ENCODE results near the gene CABP4. TPM values are rescaled to one million over a fixed set of nuclear protein-coding genes. Genes with fewer than 3 reads are reported as not detected.

CABP4 gene
- polyA plus RNA-seq, 4 donors: 0.54 to 0.75 (median 0.64) TPM

DNA sequence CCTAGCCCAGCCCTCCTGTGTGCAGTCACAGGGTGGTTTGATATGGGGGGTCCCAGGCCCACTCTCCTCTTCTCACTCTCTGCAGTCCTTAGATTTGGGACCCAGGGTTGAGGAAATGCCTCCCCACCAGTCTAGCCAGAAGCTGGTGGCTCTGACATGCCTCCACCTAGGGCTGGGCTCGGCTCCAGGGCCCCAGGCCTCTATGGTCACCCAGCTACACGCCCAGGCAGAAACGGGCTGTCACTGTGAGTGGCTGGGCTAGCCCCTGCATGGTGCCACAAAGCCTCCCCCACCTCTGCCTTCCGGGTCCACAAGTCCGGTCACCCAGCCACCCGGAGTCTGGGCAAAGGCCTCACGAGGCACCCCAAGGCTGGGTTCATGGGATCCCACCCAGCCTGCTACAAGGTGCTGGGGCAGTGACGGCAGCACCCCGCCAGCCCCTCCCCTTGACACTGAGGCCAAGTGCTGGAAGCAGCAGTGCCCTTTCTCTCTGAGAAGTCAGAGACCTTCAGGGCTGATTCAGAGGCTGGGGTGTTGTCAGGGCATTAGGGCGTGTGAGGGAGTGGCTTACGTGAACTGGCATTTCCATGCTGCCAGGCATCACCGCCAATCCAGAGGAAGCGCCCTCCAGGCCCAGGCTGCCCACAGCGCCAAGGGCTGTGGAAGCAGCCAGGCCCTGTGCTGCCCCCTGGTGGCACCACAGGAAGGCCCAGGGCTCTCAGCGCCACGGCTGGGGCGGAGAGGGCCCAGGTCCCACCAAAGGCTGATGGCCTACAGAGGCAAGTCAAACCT lies 50.6 kb downstream of the CABP4 start:
- peak; percentile 65 to 78 (median 68) for DNase-seq (ENCODE audit: low read depth in 4 of 4, low spot score in 3 of 4)

DNA sequence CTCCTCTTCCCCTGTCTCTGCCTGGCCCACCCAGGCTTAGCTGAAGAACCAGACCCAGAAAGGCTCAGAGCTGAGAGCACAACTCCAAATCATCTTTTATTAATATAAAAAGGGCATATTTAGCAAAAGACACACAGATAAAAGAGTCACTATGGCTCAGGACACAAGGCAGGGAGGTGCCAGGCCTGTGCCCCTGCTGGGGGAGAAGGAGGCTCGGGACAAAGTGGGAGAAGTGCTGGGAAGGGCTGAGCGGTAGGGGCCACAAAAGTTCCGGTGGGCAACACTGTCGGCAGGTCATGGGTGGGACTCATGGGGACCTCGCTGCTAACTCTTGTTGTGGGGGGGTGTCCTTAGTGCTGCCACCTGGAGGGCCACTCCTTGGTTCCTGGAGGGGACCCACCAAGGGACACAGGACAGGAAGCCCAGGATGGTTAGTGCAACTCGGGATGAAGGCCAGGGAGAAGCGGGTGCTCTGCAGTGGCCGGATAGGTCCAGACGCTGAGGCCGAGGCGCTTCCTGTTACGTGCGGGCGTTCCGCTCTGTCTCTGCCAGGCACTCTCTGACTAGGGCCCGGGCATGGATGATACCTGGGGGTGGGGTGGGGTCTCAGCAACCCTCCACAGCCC lies 51.4 kb downstream of the CABP4 start:
- no peak for DNase-seq (ENCODE audit: low read depth in 4 of 4, low spot score in 3 of 4)

DNA sequence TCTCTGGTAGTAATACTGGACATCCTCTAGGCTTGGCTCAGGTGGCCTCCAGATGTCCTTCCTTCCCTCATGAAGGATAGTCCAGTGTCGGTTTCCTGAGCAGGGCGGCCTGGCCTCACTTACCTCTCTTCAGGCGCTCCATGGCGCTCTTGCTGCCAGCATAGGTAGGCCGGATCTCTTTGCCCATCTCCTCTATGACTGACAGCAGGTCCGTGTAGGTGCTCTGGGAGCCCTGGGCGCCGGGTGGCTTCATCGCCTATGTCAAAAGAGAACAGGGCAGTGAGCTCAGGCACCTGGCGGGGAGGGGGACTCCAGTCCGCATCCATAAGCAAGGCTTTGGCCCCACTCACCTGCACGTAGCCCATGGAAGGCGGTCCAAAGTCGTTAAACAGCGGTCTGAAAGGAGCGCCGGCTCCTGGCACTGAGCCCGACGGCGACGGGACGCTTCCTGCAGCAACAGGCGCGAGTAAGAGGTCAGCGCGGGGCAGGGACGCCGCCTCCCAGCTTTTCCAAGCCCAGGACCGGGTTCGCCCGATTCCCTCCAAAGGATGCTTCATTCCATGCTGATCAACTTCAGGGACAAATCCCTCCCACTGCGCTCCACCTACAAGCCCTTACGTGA lies 52.2 kb downstream of the CABP4 start:
- no peak for DNase-seq (ENCODE audit: low read depth in 4 of 4, low spot score in 3 of 4)

DNA sequence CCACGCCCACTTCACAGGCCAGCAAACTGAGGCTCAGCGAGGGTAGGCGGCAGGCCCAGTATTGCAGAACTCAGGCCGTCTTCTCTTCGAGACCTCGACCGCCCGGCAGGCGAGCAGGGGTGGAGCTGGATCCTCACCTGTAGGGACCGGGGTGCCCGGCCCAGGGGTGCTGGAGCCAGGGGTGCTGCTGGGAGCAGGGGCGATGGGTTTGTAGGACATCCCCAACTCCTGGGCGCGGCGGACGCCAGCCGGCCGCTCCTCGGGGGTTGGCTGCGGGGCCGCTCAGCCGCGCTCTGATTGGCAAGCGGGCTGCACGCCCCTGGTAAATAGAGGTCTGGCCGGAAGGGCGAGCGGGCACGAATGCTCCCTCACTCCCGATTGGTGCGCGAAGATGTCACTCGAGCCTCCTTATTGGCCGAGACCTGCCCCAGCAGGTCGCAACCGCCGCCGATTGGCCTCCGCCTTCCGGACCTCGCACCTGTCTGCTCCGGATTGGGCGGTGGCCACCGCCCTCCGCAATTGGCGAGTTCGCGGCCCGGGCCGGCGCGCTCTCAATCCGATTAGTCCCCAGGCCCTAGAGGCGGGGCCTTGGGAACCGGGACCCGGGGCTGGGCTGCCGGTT lies 52.8 kb downstream of the CABP4 start, which contains the start of gene CDK2AP2:
Gene CDK2AP2 (minus strand): TSS at position 299 of the 622 bp plus-strand sequence. CDS start 80 bp downstream, at position 219.
- DNase-seq (ENCODE audit: low read depth in 4 of 4, low spot score in 3 of 4): peak; percentile 94 to 96 (median 96)

DNA sequence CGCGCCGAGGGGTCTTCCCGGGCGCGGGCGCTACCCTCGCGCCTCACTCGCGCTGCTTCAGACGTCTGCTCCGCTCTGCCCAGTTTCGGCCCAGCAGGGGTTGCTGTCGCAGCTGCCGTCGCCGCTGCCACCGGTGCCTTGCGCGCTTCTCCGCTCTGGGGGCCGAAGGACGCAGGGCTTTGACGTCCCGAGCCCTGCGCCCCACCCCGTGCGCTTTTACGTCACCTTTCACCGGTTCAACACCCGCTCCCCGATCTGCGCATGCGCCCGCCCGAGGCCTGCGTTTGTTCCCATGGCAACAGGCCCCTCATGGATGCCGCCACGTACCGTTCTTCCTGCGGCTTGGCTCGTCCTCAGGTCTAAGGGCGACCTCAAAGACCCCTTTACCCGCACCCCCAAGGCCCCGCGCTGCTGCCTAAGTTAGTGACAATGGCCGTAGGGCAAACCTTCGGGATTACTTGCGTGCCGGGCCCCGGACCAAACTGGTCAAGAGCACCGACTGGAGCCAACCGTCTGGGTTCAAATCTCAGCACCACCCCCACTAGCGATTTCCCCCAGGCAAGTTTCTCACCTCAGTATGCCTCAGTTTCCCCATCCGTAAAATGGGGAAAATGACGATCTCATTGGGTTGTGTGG lies 53.5 kb downstream of the CABP4 start:
- DNase-seq (ENCODE audit: low read depth in 4 of 4, low spot score in 3 of 4): peak; percentile 89 to 91 (median 90)

DNA sequence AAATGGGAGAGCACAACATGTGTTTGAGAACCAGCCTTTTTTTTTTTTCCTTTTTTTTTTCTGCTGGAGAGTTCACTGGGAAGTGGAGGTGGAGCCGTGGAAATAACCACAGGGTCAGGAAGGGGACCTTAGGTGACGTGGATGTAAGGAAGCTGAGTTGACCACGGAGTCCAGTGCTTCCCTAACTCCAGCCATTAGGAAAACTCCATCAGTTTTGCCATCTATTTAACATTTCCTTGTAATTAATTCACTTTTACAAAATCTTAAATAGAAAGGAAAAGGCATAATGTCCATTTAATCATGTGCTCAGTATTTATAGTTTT lies 54.8 kb downstream of the CABP4 start:
- DNase-seq (ENCODE audit: low read depth in 4 of 4, low spot score in 3 of 4): no peak

Other genes starting within 250 kb of the CABP4 start
- gene GRK2, start 188.9 kb upstream of the CABP4 start, polyA plus RNA-seq (ENCODE audit: insufficient read length in 4 of 4): 10 to 100 TPM; 43.3 to 66.4 (median 47.0) TPM
- 10 to 100 TPM; 20.2 to 60.0 (median 30.1) TPM for gene ANKRD13D, start 166.1 kb upstream of the CABP4 start, polyA plus RNA-seq (ENCODE audit: insufficient read length in 4 of 4)
- gene SSH3, start 151.8 kb upstream of the CABP4 start, polyA plus RNA-seq (ENCODE audit: insufficient read length in 4 of 4): 10 to 100 TPM; 16.6 to 37.2 (median 24.5) TPM
- 10 to 100 TPM; 18.5 to 36.3 (median 22.3) TPM for gene POLD4, start 101.8 kb upstream of the CABP4 start, polyA plus RNA-seq (ENCODE audit: insufficient read length in 4 of 4)
- gene CLCF1, start 81.8 kb upstream of the CABP4 start, polyA plus RNA-seq (ENCODE audit: insufficient read length in 4 of 4): 10 to 100 TPM in 1 of 4 donors, 1 to 10 TPM in 3; 5.4 to 12.9 (median 7.0) TPM
- 10 to 100 TPM; 16.6 to 37.5 (median 19.1) TPM for gene RAD9A, start 63.4 kb upstream of the CABP4 start, polyA plus RNA-seq (ENCODE audit: insufficient read length in 4 of 4)
- gene PPP1CA, start 53.5 kb upstream of the CABP4 start, polyA plus RNA-seq (ENCODE audit: insufficient read length in 4 of 4): 100 to 1,000 TPM in 3 of 4 donors, 10 to 100 TPM in 1; 77.6 to 177 (median 146) TPM
- gene TBC1D10C, start 51.3 kb upstream of the CABP4 start, polyA plus RNA-seq (ENCODE audit: insufficient read length in 4 of 4): 10 to 100 TPM in 1 of 4 donors, 1 to 10 TPM in 3; 2.5 to 11.7 (median 4.4) TPM
- gene CARNS1, start 39.7 kb upstream of the CABP4 start, polyA plus RNA-seq (ENCODE audit: insufficient read length in 4 of 4): 1 to 10 TPM; 1.1 to 4.4 (median 1.8) TPM
- 10 to 100 TPM; 37.4 to 46.7 (median 41.7) TPM for gene RPS6KB2, start 26.9 kb upstream of the CABP4 start, polyA plus RNA-seq (ENCODE audit: insufficient read length in 4 of 4)
- 1 to 10 TPM in 3 of 4 donors, under 1 TPM in 1; 0.86 to 2.4 (median 2.0) TPM for gene PTPRCAP, start 17.7 kb upstream of the CABP4 start, polyA plus RNA-seq (ENCODE audit: insufficient read length in 4 of 4)
- gene CORO1B, start 11.9 kb upstream of the CABP4 start, polyA plus RNA-seq (ENCODE audit: insufficient read length in 4 of 4): 10 to 100 TPM; 43.9 to 82.9 (median 59.9) TPM
- not detected for gene GPR152, start 2.6 kb upstream of the CABP4 start, polyA plus RNA-seq (ENCODE audit: insufficient read length in 4 of 4)
- 10 to 100 TPM; 32.4 to 73.8 (median 42.1) TPM for gene TMEM134, start 13.9 kb downstream of the CABP4 start, polyA plus RNA-seq (ENCODE audit: insufficient read length in 4 of 4)
- 10 to 100 TPM; 52.7 to 69.0 (median 65.4) TPM for gene AIP, start 27.7 kb downstream of the CABP4 start, polyA plus RNA-seq (ENCODE audit: insufficient read length in 4 of 4)
- 10 to 100 TPM; 26.9 to 38.6 (median 33.7) TPM for gene PITPNM1, start 50.0 kb downstream of the CABP4 start, polyA plus RNA-seq (ENCODE audit: insufficient read length in 4 of 4)
- 10 to 100 TPM; 28.4 to 60.1 (median 44.1) TPM for gene CDK2AP2, start 52.8 kb downstream of the CABP4 start, polyA plus RNA-seq (ENCODE audit: insufficient read length in 4 of 4)
- under 1 TPM in 2 of 4 donors, not detected in 2; 0.29 to 0.39 TPM for gene CABP2, start 68.1 kb downstream of the CABP4 start, polyA plus RNA-seq (ENCODE audit: insufficient read length in 4 of 4)
- gene GSTP1, start 128.5 kb downstream of the CABP4 start, polyA plus RNA-seq (ENCODE audit: insufficient read length in 4 of 4): 100 to 1,000 TPM; 560 to 818 (median 731) TPM
- 100 to 1,000 TPM; 122 to 271 (median 155) TPM for gene NDUFV1, start 151.6 kb downstream of the CABP4 start, polyA plus RNA-seq (ENCODE audit: insufficient read length in 4 of 4)
- gene NUDT8, start 174.6 kb downstream of the CABP4 start, polyA plus RNA-seq (ENCODE audit: insufficient read length in 4 of 4): 10 to 100 TPM in 1 of 4 donors, 1 to 10 TPM in 3; 3.6 to 10.1 (median 4.1) TPM
- gene TBX10, start 184.4 kb downstream of the CABP4 start, polyA plus RNA-seq (ENCODE audit: insufficient read length in 4 of 4): not detected
- 10 to 100 TPM in 3 of 4 donors, 1 to 10 TPM in 1; 1.0 to 26.6 (median 20.6) TPM for gene ACY3, start 195.4 kb downstream of the CABP4 start, polyA plus RNA-seq (ENCODE audit: insufficient read length in 4 of 4)
- 1 to 10 TPM in 3 of 4 donors, under 1 TPM in 1; 0.05 to 4.2 (median 2.6) TPM for gene ALDH3B2, start 219.3 kb downstream of the CABP4 start, polyA plus RNA-seq (ENCODE audit: insufficient read length in 4 of 4)